OCI-LY1 (cell line): Measurements from ENCODE around the gene CLDN20.

ENCODE experiments used
- CTCF ChIP-seq: fragments of 200-600 bp; sonication (generic), shearing (Covaris generic); IDR thresholded peaks from 2 replicates; pipeline ENCODE4 v1.5.1; 2017; ENCODE audit warnings: mild to moderate bottlenecking, antibody characterized with exemption, low read length, moderate library complexity, mixed read lengths
- EZH2 ChIP-seq: fragments of 200-600 bp; sonication (generic), shearing (Covaris generic); IDR thresholded peaks from 2 replicates; pipeline ENCODE4 v1.8.0; 2017; ENCODE audit warnings: borderline replicate concordance, mixed run types, mild to moderate bottlenecking, antibody characterized with exemption, low read length, moderate library complexity, mixed read lengths

GRCh38 chr6:155297669-155298068 is 33.9 kb downstream of the CLDN20 start:
- TF ChIP-seq CTCF (no peak), EZH2 (no peak)
